HCT116 (cell line): ENCODE measurements around the gene RPH3AL.

Experiments used
- EZH2 ChIP-seq: fragments of 200-600 bp; sonication (generic); IDR thresholded peaks from 2 replicates; pipeline ENCODE4 v1.6.1; 2017; ENCODE audit warnings: antibody characterized with exemption, mixed run types
- JUND ChIP-seq: IDR thresholded peaks from 2 replicates; pipeline ENCODE4 v1.6.1; 2012
- POLR2A ChIP-seq: IDR thresholded peaks from 2 replicates; pipeline ENCODE4 v1.7.0; 2011; ENCODE audit warnings: borderline replicate concordance; ENCODE audit not compliant: insufficient read depth, insufficient read length; ENCODE audit errors: extremely low read depth
- POLR2AphosphoS5 ChIP-seq: IDR thresholded peaks from 2 replicates; pipeline ENCODE4 v1.6.1; 2011; ENCODE audit warnings: mild to moderate bottlenecking, low read depth, low read length, moderate library complexity
- REST ChIP-seq: IDR thresholded peaks from 2 replicates; pipeline ENCODE4 v1.6.1; 2012; ENCODE audit warnings: low read depth
- YY1 ChIP-seq: IDR thresholded peaks from 2 replicates; pipeline ENCODE4 v1.6.1; 2011; ENCODE audit warnings: low read length, low read depth, moderate library complexity, mild to moderate bottlenecking; ENCODE audit not compliant: insufficient replicate concordance; ENCODE audit errors: extremely low read depth
- TF ChIP-seq, protein P1 (sequence below), 3 experiments: fragments of 200-600 bp in 1 of 3; sonication (generic) in 1 of 3; IDR thresholded peaks in 2 of 3; conservative IDR thresholded peaks in 1 of 3; 2 replicates each; pipeline ENCODE4 v1.5.1; 2012 to 2017; ENCODE audit warnings: low read depth in 2 of 3, low read length in 2 of 3, antibody characterized with exemption in 1 of 3, borderline replicate concordance in 1 of 3, control low read depth in 1 of 3, mild to moderate bottlenecking in 1 of 3, mixed read lengths in 1 of 3, mixed run types in 1 of 3, moderate library complexity in 1 of 3; ENCODE audit not compliant: insufficient read depth in 1 of 3

- TF ChIP-seq POLR2AphosphoS5 (no peak), EZH2 (no peak), POLR2A (no peak), REST (no peak), YY1 (no peak), JUND (no peak)
- TF ChIP-seq, protein P1, sequence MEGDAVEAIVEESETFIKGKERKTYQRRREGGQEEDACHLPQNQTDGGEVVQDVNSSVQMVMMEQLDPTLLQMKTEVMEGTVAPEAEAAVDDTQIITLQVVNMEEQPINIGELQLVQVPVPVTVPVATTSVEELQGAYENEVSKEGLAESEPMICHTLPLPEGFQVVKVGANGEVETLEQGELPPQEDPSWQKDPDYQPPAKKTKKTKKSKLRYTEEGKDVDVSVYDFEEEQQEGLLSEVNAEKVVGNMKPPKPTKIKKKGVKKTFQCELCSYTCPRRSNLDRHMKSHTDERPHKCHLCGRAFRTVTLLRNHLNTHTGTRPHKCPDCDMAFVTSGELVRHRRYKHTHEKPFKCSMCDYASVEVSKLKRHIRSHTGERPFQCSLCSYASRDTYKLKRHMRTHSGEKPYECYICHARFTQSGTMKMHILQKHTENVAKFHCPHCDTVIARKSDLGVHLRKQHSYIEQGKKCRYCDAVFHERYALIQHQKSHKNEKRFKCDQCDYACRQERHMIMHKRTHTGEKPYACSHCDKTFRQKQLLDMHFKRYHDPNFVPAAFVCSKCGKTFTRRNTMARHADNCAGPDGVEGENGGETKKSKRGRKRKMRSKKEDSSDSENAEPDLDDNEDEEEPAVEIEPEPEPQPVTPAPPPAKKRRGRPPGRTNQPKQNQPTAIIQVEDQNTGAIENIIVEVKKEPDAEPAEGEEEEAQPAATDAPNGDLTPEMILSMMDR (IDR thresholded peaks at IDR 0.05 in 2 of 3, conservative IDR thresholded peaks at IDR 0.05 in 1 of 3; ENCODE audit: borderline replicate concordance in 1 of 3, insufficient read depth in 1 of 3, low read depth in 2 of 3, low read length in 2 of 3) = no peak
These were observed 107.6 kb downstream of the RPH3AL start for GRCh38 chr17:245020-245419.
